ENCODE results near the gene RNF11. TPM values are rescaled to one million over a fixed set of nuclear protein-coding genes. Genes with fewer than 3 reads are reported as not detected.

The RNF11 gene
- total and polyA plus RNA-seq, 2 of the 8 experiments (the other 6 are each of a cell fraction or from before 2014, with no cell fraction given): 49.6 to 54.2 TPM

- TF ChIP-seq PHF8 (conservative IDR thresholded peaks at IDR 0.05; ENCODE audit: low read depth, low read length) (no peak), SIN3A (conservative IDR thresholded peaks at IDR 0.05 in 1 of 2, IDR thresholded peaks at IDR 0.05 in 1 of 2; ENCODE audit: low read depth in 1 of 2, low read length in 2 of 2) (no peak), CEBPB (IDR thresholded peaks at IDR 0.05; ENCODE audit: low read depth, low read length) (no peak), ATF3 (IDR thresholded peaks at IDR 0.05; ENCODE audit: insufficient read depth, low read depth, low read length) (no peak), GTF2F1 (IDR thresholded peaks at IDR 0.05; ENCODE audit: borderline replicate concordance, low read depth, low read length) (no peak), POLR2AphosphoS5 (IDR thresholded peaks at IDR 0.05; ENCODE audit: low read depth, low read length) (no peak), CREB1 (IDR thresholded peaks at IDR 0.05) (no peak), TEAD4 (IDR thresholded peaks at IDR 0.05; ENCODE audit: low read depth, low read length) (no peak), USF2 (IDR thresholded peaks at IDR 0.05; ENCODE audit: low read length) (no peak)
- Histone ChIP-seq H3K4me2 (ENCODE audit: insufficient read depth in 1 of 2, low read depth in 2 of 2, low read length in 2 of 2) (no peak overlapping the region), H3K9me3 (ENCODE audit: insufficient read depth in 2 of 2, low read depth in 1 of 2, low read length in 1 of 2) (no peaks in the 10 kb centered on the region), H3K23me2 (ENCODE audit: low read depth, low read length) (no peaks in the 10 kb centered on the region), H2AFZ (ENCODE audit: low read length) (no peak overlapping the region), H2AK5ac (ENCODE audit: low read depth, low read length) (no peak overlapping the region), H3K4ac (replicated peaks; ENCODE audit: insufficient read length, low read depth, low read length) (no peak overlapping the region), H3K4me1 (replicated peaks in 1 of 4; ENCODE audit: control insufficient read depth in 3 of 4, insufficient read depth in 4 of 4, low read length in 3 of 4) (peaks cover 0 to 6% (median under 1%) of the 10 kb centered on the region in 4 experiments; a peak in 2 of 7 replicates), H3K4me3 (ENCODE audit: extremely low read depth in 1 of 4, insufficient read depth in 2 of 4, low read depth in 3 of 4, low read length in 4 of 4) (no peak overlapping the region), H2BK5ac (ENCODE audit: low read depth, low read length) (no peak overlapping the region), H3K9ac (replicated peaks in 1 of 4; ENCODE audit: extremely low read depth in 1 of 4, low read depth in 3 of 4, low read length in 3 of 4) (no peak overlapping the region), H3K79me1 (ENCODE audit: low read depth, low read length) (no peaks in the 10 kb centered on the region), H2BK120ac (replicated peaks; ENCODE audit: low read depth, low read length) (no peak overlapping the region), H3K23ac (ENCODE audit: insufficient read length) (no peak overlapping the region), H4K8ac (ENCODE audit: extremely low read depth, insufficient read depth, low read length) (no peak overlapping the region), H2BK12ac (ENCODE audit: low read depth, low read length) (no peak overlapping the region), H4K20me1 (replicated peaks in 1 of 2; ENCODE audit: control insufficient read depth in 1 of 2, insufficient read depth in 2 of 2, low read length in 2 of 2) (no peaks in the 10 kb centered on the region), H3K79me2 (ENCODE audit: control insufficient read depth in 1 of 2, insufficient read depth in 2 of 2, low read length in 2 of 2) (no peaks in the 10 kb centered on the region; a peak in 1 of 4 replicates), H3K27ac (ENCODE audit: low read depth, low read length) (no peak overlapping the region), H3K14ac (ENCODE audit: insufficient read length) (no peak overlapping the region), H3K36me3 (ENCODE audit: control insufficient read depth in 2 of 4, insufficient read depth in 4 of 4, low read length in 3 of 4) (no peaks in the 10 kb centered on the region), H4K91ac (replicated peaks; ENCODE audit: insufficient read length, low read length) (no peak overlapping the region), H3K18ac (ENCODE audit: extremely low read depth, low read length) (no peak overlapping the region), H3K27me3 (replicated peaks in 1 of 4; ENCODE audit: control insufficient read depth in 3 of 4, extremely low read depth in 1 of 4, insufficient read depth in 3 of 4, low read length in 3 of 4) (no peaks in the 10 kb centered on the region), H2BK15ac (ENCODE audit: low read length) (no peak overlapping the region), H3K56ac (replicated peaks; ENCODE audit: insufficient read length, low read depth, low read length) (no peak overlapping the region), H2BK20ac (ENCODE audit: low read length) (no peak overlapping the region), H4K5ac (ENCODE audit: insufficient read length, low read depth, low read length) (no peak overlapping the region)
- FAIRE-seq: no peak
- ChIA-PET CTCF (ENCODE audit: partially characterized antibody) (interaction anchor here (0.5 to 3.9 kb wide), 3 partner anchors 10 to 25 kb away, joined by 3 to 20 read pairs (median 3); no protein-coding TSS in a partner anchor), POLR2A (ENCODE audit: partially characterized antibody) (interaction anchor here (2.3 kb wide), 1 partner anchor 10 kb away, joined by 10 read pairs; no protein-coding TSS in a partner anchor)
- 80% methylated on average over 5 of the region's 5 CpGs; no CpG with 5 or more reads in 1 of the 2 experiments for WGBS, 2 experiments (ENCODE audit: extremely low coverage in 1 of 2, insufficient coverage in 1 of 2, insufficient read length in 1 of 2, insufficient replicate concordance in 2 of 2, low coverage in 1 of 2, low lambda C conversion rate in 2 of 2, missing lambda C conversion rate in 1 of 2)
- no peak for DNase-seq (ENCODE audit: low read depth in 1 of 2, low spot score in 2 of 2)
These were observed 70.9 kb downstream of the RNF11 start for GRCh38 chr1:51306950-51307349.
